K562 (cell line): ENCODE data around the gene KCTD16. TPM values are rescaled to one million over a fixed set of nuclear protein-coding genes. Genes with fewer than 3 reads are reported as not detected.

ENCODE experiments used
- ATAC-seq: fragments of 200-7000 bp; cut with Tn5 transposase; 3 replicates; pipeline ENCODE4 v1.9.1; 2020; ENCODE audit warnings: moderate library complexity
- BruUV-seq: library from RNA; stranded (reverse); fragments of 400-500 nt; replicated peaks from 2 replicates; lab custom pipeline; 2021; lab: Mats Ljungman, UMichigan
- CTCF ChIA-PET: fragments of 300-600 bp; formaldehyde crosslinking; extraction: SDS; loops from one replicate; lab custom pipeline; 2021; ENCODE audit warnings: low intra/inter-chr PET ratio; lab: Yijun Ruan, JAX
- POLR2A ChIA-PET: fragments of 300-600, 350-650 bp; sonication (Branson Sonifier 250); formaldehyde crosslinking; extraction: SDS; loops from one replicate; lab custom pipeline; 2021; ENCODE audit warnings: antibody characterized with exemption, inconsistent platforms; lab: Yijun Ruan, JAX
- DNase-seq, 4 experiments: peaks; one replicate each; pipeline versions ENCODE4 v3.0.0 to v3.0.0-alpha.2; 2011 to 2018; ENCODE audit warnings: low spot score in 3 of 4, mixed read lengths in 3 of 4; ENCODE audit errors: extremely low read depth in 1 of 4
- FAIRE-seq: peaks from 2 replicates; lab custom pipeline; 2011; peaks lifted over from hg19 to GRCh38; lab: Jason Lieb, UNC
- H2AFZ ChIP-seq: 2 replicates; pipeline ENCODE4 v1.6.0; 2011; ENCODE audit warnings: low read depth, low read length, control low read depth, inconsistent platforms
- H3K27ac ChIP-seq: fragments of 200-600 bp; 3 replicates; pipeline ENCODE4 v1.8.0; 2011; ENCODE audit warnings: low read depth, mild to moderate bottlenecking, control low read depth, inconsistent platforms, low read length, moderate library complexity, mixed read lengths; ENCODE audit errors: extremely low read depth
- H3K27me3 ChIP-seq, 2 experiments: fragments of 300-600 bp in 1 of 2; 2 replicates in 1 of 2; 3 replicates in 1 of 2; pipeline versions ENCODE4 v1.6.0 to v1.8.0; 2011; ENCODE audit warnings: inconsistent platforms in 2 of 2, low read length in 2 of 2, mild to moderate bottlenecking in 1 of 2, mixed read lengths in 1 of 2, moderate library complexity in 1 of 2; ENCODE audit not compliant: control insufficient read depth in 2 of 2, insufficient read depth in 2 of 2
- H3K36me3 ChIP-seq: fragments of 300-600 bp; 3 replicates; pipeline ENCODE4 v1.8.0; 2011; ENCODE audit warnings: mild to moderate bottlenecking, low read length, inconsistent platforms; ENCODE audit not compliant: control insufficient read depth, insufficient read depth
- H3K4me1 ChIP-seq, 2 experiments: fragments of 200-600 bp in 1 of 2; replicated peaks in 1 of 2; 2 replicates in 1 of 2; 3 replicates in 1 of 2; pipeline versions ENCODE4 v1.5.1 to v1.8.0; 2011; ENCODE audit warnings: inconsistent platforms in 2 of 2, low read length in 2 of 2, mild to moderate bottlenecking in 1 of 2, mixed read lengths in 1 of 2, moderate library complexity in 1 of 2; ENCODE audit not compliant: control insufficient read depth in 2 of 2, insufficient read depth in 2 of 2
- H3K4me2 ChIP-seq: 2 replicates; pipeline ENCODE4 v1.6.1; 2011; ENCODE audit warnings: low read length, control low read depth, inconsistent platforms, mixed read lengths; ENCODE audit not compliant: insufficient read depth
- H3K4me3 ChIP-seq: fragments of 200-600 bp; sonication (generic), shearing (Covaris generic); 2 replicates; pipeline ENCODE4 v1.5.1; 2016; ENCODE audit warnings: control low read depth, inconsistent platforms
- H3K79me2 ChIP-seq: fragments of 200-600 bp; 3 replicates; pipeline ENCODE4 v1.8.0; 2011; ENCODE audit warnings: low read length, inconsistent platforms; ENCODE audit not compliant: control insufficient read depth, insufficient read depth
- H3K9ac ChIP-seq, 2 experiments: 2 replicates each; pipeline versions ENCODE4 v1.6.0 to v1.6.1; 2011; ENCODE audit warnings: low read depth in 2 of 2, low read length in 2 of 2, control low read depth in 1 of 2, inconsistent platforms in 1 of 2, mild to moderate bottlenecking in 1 of 2, mixed read lengths in 1 of 2; ENCODE audit not compliant: insufficient read depth in 1 of 2
- H3K9me1 ChIP-seq: one replicate; pipeline ENCODE4 v1.6.0; 2011; ENCODE audit warnings: inconsistent platforms, mild to moderate bottlenecking, low read length, moderate library complexity; ENCODE audit not compliant: control insufficient read depth, insufficient read depth
- H3K9me3 ChIP-seq: replicated peaks from 2 replicates; pipeline ENCODE4 v1.5.1; 2011; ENCODE audit warnings: low read depth, low read length, inconsistent platforms; ENCODE audit not compliant: control insufficient read depth, insufficient read depth
- H4K20me1 ChIP-seq: replicated peaks from 2 replicates; pipeline ENCODE4 v1.6.1; 2011; ENCODE audit warnings: low read length, inconsistent platforms, mixed read lengths; ENCODE audit not compliant: control insufficient read depth, insufficient read depth
- DACH1 ChIP-seq: fragments of 450-650 bp; IDR thresholded peaks from 2 replicates; pipeline ENCODE4 v1.6.1; 2018; ENCODE audit not compliant: partially characterized antibody
- ILF3 ChIP-seq: fragments of 450-650 bp; IDR thresholded peaks from 2 replicates; pipeline ENCODE4 v1.6.1; 2018; ENCODE audit warnings: antibody characterized with exemption, mild to moderate bottlenecking, moderate library complexity, borderline replicate concordance
- JUNB ChIP-seq: fragments of 450-650 bp; formaldehyde crosslinking; conservative IDR thresholded peaks from 2 replicates; pipeline ENCODE4 v1.4.0; 2020; ENCODE audit warnings: mild to moderate bottlenecking
- PHB ChIP-seq: fragments of 250-450 bp; sonication (Bioruptor Pico); IDR thresholded peaks from 2 replicates; pipeline ENCODE4 v1.5.0; 2021
- POLR3A ChIP-seq: IDR thresholded peaks from 2 replicates; pipeline ENCODE4 v1.6.1; 2011; ENCODE audit warnings: borderline replicate concordance, mild to moderate bottlenecking, moderate library complexity; ENCODE audit not compliant: insufficient read length, insufficient read depth; ENCODE audit errors: extremely low read depth
- RAD21 ChIP-seq, 2 experiments: fragments of 250-450 bp in 1 of 2; fragments of 450-650 bp in 1 of 2; sonication (Bioruptor Pico) in 1 of 2; formaldehyde crosslinking in 1 of 2; IDR thresholded peaks in 1 of 2; conservative IDR thresholded peaks in 1 of 2; 2 replicates each; pipeline versions ENCODE4 v1.4.0 to v1.8.0; 2020 to 2022; ENCODE audit warnings: mild to moderate bottlenecking in 2 of 2, moderate library complexity in 1 of 2
- RBM34 ChIP-seq: fragments of 200-400 bp; formaldehyde crosslinking; IDR thresholded peaks from 2 replicates; pipeline ENCODE4 v1.6.1; 2018; ENCODE audit warnings: low read length, borderline replicate concordance; ENCODE audit not compliant: insufficient read depth
- SOX6 ChIP-seq: fragments of 450-650 bp; IDR thresholded peaks from 2 replicates; pipeline ENCODE4 v1.6.1; 2014; ENCODE audit warnings: mild to moderate bottlenecking
- SRSF7 ChIP-seq: fragments of 200-400 bp; formaldehyde crosslinking; optimal IDR thresholded peaks from 2 replicates; pipeline ENCODE3; 2017; ENCODE audit warnings: mild to moderate bottlenecking, low read depth, low read length
- TFAM ChIP-seq: fragments of 250-450 bp; sonication (Bioruptor Pico); conservative IDR thresholded peaks from 2 replicates; pipeline ENCODE4 v1.5.0; 2021; ENCODE audit warnings: mild to moderate bottlenecking, moderate library complexity
- YBX1 ChIP-seq: fragments of 450-650 bp; IDR thresholded peaks from 2 replicates; pipeline ENCODE4 v1.7.1; 2016; ENCODE audit warnings: mild to moderate bottlenecking
- WGBS: fragments of 100-300 bp; shearing (Covaris generic); methylation state at CpG from one replicate; pipeline ENCODE4 v1.1.6; 2016; ENCODE audit warnings: low coverage, mixed read lengths; ENCODE audit not compliant: insufficient coverage; ENCODE audit errors: missing lambda C conversion rate; 5-methylcytosine and 5-hydroxymethylcytosine counted together
- in situ Hi-C: fragments of 300-500 bp; cut with MboI; formaldehyde crosslinking; loops from 4 replicates; pipeline ENCODE4 v1.15.0; 2018; ENCODE audit warnings: inconsistent platforms, mixed read lengths
- intact Hi-C: fragments of 100-400 bp; cut with micrococcal nuclease; formaldehyde crosslinking; loops from 2 replicates; pipeline ENCODE4 v1.14.2; 2022
- polyA plus RNA-seq, 8 experiments: library from polyadenylated mRNA; depleted of rRNA in 4 of 8; stranded (reverse) in 5 of 8; unstranded in 3 of 8; fragments of >200 nt; fragmentation: Nextera tagmentation in 2 of 8; fragmentation: Illumina TruSeq in 1 of 8; extraction: Ambion mirVana in 2 of 8; extraction: Trizol in 1 of 8; gene quantifications; 2 replicates each; pipeline versions ENCODE4 v1.2.1 to v1.2.3, GENCODE V29; 2011 to 2014; ENCODE audit warnings: inconsistent platforms in 1 of 8, missing spikeins in 1 of 8
- total RNA-seq, 7 experiments: library from RNA; depleted of rRNA in 6 of 7; stranded (reverse); fragments of >200 nt in 6 of 7; fragmentation: Illumina TruSeq in 2 of 7; extraction: Trizol in 2 of 7; gene quantifications; 2 replicates each; pipeline versions ENCODE4 v1.2.1 to v1.2.3, GENCODE V29; 2011 to 2021; ENCODE audit warnings: low replicate concordance in 1 of 7
- TF ChIP-seq, protein P1 (sequence below), 3 experiments: fragments of 200-800 bp in 1 of 3; fragments of 250-450 bp in 1 of 3; fragments of 450-650 bp in 1 of 3; sonication (Bioruptor Pico) in 1 of 3; sonication (Bioruptor generic) in 1 of 3; formaldehyde crosslinking in 1 of 3; IDR thresholded peaks; 2 replicates each; pipeline versions ENCODE4 v1.6.1 to v1.8.0; 2016 to 2022; ENCODE audit warnings: mild to moderate bottlenecking in 2 of 3, missing genetic modification characterization in 2 of 3, missing compliant biosample characterization in 1 of 3, moderate library complexity in 1 of 3

The KCTD16 gene
- total and polyA plus RNA-seq, 9 of the 15 experiments (the other 6 are each of a cell fraction or from before 2014, with no cell fraction given), result 0.04 TPM; not detected in 8

DNA sequence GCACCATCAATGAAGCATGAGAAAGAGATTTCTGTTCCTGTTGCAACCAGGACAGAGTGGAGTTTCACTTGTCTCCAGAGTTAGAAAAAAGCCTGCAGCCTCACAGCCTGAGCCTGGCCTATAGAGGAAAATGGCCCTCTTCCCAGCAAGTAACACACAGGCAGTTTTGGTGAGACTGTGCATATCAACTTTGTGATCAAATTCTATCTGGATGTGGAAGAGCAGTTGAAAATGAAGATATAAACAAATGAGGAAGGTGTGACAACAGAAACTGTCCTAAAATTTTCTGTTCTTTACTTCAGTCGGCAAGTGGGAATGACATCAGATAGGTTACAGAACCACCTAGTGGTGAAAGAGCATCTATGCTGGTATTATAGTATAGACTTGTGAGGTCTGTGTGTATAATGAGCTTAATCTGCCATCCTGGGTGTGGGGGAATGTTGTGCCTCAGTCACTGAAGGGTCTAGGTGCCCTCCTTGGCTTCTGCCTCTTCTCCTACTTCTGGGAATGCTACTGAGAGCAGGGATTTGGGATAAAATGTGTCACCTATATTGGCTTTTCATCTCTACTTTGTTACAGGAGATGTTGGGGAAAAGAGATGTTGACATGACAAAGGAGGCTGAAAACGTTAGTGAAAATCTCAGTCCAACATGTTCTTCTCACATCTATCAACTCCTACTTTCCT lies 28.4 kb upstream of the KCTD16 start:
- Histone ChIP-seq H4K20me1 (no peaks in the 10 kb centered on the region), H3K9me3 (no peaks in the 10 kb centered on the region), H3K36me3 (no peaks in the 10 kb centered on the region), H3K9me1 (no peaks in the 10 kb centered on the region), H2AFZ (no peak overlapping the region), H3K4me1 (no peaks in the 10 kb centered on the region), H3K79me2 (no peaks in the 10 kb centered on the region), H3K9ac (no peak overlapping the region), H3K27ac (no peak overlapping the region), H3K27me3 (no peaks in the 10 kb centered on the region; a peak in 1 of 5 replicates), H3K4me3 (no peak overlapping the region), H3K4me2 (no peak overlapping the region)
- FAIRE-seq (peak; percentile 56), ATAC-seq (peak; percentile 95), DNase-seq (peak in 2 of 4 experiments; percentile 22 to 25)
- CTCF ChIA-PET, result no interaction called here
- WGBS, result 13% methylated on average over 2 of the region's 2 CpGs
- POLR2A ChIA-PET, result no interaction called here
- intact Hi-C loops, result loop anchor here (10.0 kb wide), 1 partner anchor 1127 kb away; no protein-coding TSS in a partner anchor
- no TSS peak for BruUV-seq
- in situ Hi-C loops, result no loop called here
- TF ChIP-seq TFAM (CRISPR knock-in tag), result no peak
- TF ChIP-seq, protein P1, sequence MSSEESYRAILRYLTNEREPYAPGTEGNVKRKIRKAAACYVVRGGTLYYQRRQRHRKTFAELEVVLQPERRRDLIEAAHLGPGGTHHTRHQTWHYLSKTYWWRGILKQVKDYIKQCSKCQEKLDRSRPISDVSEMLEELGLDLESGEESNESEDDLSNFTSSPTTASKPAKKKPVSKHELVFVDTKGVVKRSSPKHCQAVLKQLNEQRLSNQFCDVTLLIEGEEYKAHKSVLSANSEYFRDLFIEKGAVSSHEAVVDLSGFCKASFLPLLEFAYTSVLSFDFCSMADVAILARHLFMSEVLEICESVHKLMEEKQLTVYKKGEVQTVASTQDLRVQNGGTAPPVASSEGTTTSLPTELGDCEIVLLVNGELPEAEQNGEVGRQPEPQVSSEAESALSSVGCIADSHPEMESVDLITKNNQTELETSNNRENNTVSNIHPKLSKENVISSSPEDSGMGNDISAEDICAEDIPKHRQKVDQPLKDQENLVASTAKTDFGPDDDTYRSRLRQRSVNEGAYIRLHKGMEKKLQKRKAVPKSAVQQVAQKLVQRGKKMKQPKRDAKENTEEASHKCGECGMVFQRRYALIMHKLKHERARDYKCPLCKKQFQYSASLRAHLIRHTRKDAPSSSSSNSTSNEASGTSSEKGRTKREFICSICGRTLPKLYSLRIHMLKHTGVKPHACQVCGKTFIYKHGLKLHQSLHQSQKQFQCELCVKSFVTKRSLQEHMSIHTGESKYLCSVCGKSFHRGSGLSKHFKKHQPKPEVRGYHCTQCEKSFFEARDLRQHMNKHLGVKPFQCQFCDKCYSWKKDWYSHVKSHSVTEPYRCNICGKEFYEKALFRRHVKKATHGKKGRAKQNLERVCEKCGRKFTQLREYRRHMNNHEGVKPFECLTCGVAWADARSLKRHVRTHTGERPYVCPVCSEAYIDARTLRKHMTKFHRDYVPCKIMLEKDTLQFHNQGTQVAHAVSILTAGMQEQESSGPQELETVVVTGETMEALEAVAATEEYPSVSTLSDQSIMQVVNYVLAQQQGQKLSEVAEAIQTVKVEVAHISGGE (CRISPR knock-in tag; IDR thresholded peaks at IDR 0.05), result no peak
- no peak for TF ChIP-seq SOX6
- no peak for TF ChIP-seq ILF3
- TF ChIP-seq SRSF7, result no peak
- TF ChIP-seq POLR3A, result no peak
- TF ChIP-seq JUNB (CRISPR knock-in tag), result no peak
- TF ChIP-seq RBM34, result no peak
- TF ChIP-seq RAD21 (CRISPR knock-in tag; conservative IDR thresholded peaks at IDR 0.05 in 1 of 2, IDR thresholded peaks at IDR 0.05 in 1 of 2), result peak; percentile 46 to 68
- no peak for TF ChIP-seq DACH1
- TF ChIP-seq PHB (CRISPR knock-in tag), result no peak
- no peak for TF ChIP-seq YBX1
